Sigmoid colon (tissue), 7 donors: ENCODE data around the gene ADGRV1. TPM values are rescaled to one million over a fixed set of nuclear protein-coding genes. Genes with fewer than 3 reads are reported as not detected.

Experiments
- DNase-seq: peaks from one replicate; pipeline ENCODE4 v3.0.0-alpha.2; 2019
- H3K27ac ChIP-seq, 4 donors: fragments of 200-600 bp; sonication (generic); one replicate each; pipeline ENCODE4 v1.5.1; 2016 to 2019; ENCODE audit warnings: mild to moderate bottlenecking in 1 of 4
- H3K27me3 ChIP-seq, 3 donors: fragments of 200-600 bp; sonication (generic); one replicate each; pipeline ENCODE4 v1.5.1; 2019; ENCODE audit warnings: mild to moderate bottlenecking in 1 of 3
- H3K36me3 ChIP-seq, 4 donors: fragments of 200-600 bp; sonication (generic); one replicate each; pipeline ENCODE4 v1.5.1; 2016 to 2019
- H3K4me1 ChIP-seq, 4 donors: fragments of 200-600 bp; sonication (generic); one replicate each; pipeline ENCODE4 v1.5.1; 2017 to 2019
- H3K4me3 ChIP-seq, 4 donors: fragments of 200-600 bp; sonication (generic); one replicate each; pipeline ENCODE4 v1.5.1; 2017 to 2019; ENCODE audit warnings: mild to moderate bottlenecking in 2 of 4, moderate library complexity in 1 of 4
- H3K9me3 ChIP-seq, 4 donors: fragments of 200-600 bp in 3 of 4; sonication (generic) in 3 of 4; one replicate each; pipeline versions ENCODE4 v1.5.1 to v1.6.1; 2013 to 2019
- CTCF ChIP-seq, 4 experiments: fragments of 450-650 bp in 3 of 4; fragments of 200-600 bp in 1 of 4; IDR thresholded peaks; one replicate each; pipeline ENCODE4 v1.5.1; 2016 to 2019; ENCODE audit warnings: antibody characterized with exemption in 4 of 4, mild to moderate bottlenecking in 3 of 4, moderate library complexity in 2 of 4
- EP300 ChIP-seq, 4 donors: sonication (generic); formaldehyde crosslinking; IDR thresholded peaks; one replicate each; pipeline ENCODE4 v1.6.1; 2017; ENCODE audit warnings: antibody characterized with exemption in 4 of 4
- POLR2A ChIP-seq, 2 donors: fragments of 450-650 bp; IDR thresholded peaks; one replicate each; pipeline ENCODE4 v1.6.1; 2016; ENCODE audit warnings: antibody characterized with exemption in 2 of 2, mild to moderate bottlenecking in 2 of 2, moderate library complexity in 2 of 2
- POLR2AphosphoS5 ChIP-seq, 4 donors: sonication (generic); formaldehyde crosslinking; IDR thresholded peaks; one replicate each; pipeline ENCODE4 v1.6.1; 2017; ENCODE audit warnings: antibody characterized with exemption in 4 of 4
- WGBS, 2 donors: extraction: QIAGEN DNeasy Blood & Tissue Kit; methylation state at CpG; one replicate each; pipeline ENCODE4 v1.1.7; 2013; 5-methylcytosine and 5-hydroxymethylcytosine counted together
- intact Hi-C: fragments of 100-400 bp; cut with DNase I; formaldehyde crosslinking; loops from one replicate; pipeline ENCODE4 v1.15.1; 2023
- polyA plus RNA-seq, 3 donors: library from polyadenylated mRNA; stranded (reverse); fragments of 200-250 nt; gene quantifications; one replicate each; pipeline ENCODE4 v1.2.3, GENCODE V29; 2013
- total RNA-seq, 4 donors: library from RNA; depleted of rRNA; stranded (reverse); fragments of >200 nt; gene quantifications; one replicate each; pipeline ENCODE4 v1.1.0, GENCODE V29; 2016
- donor health status: healthy with polysubstance abuse.
- donor health status: Bipolar disorder and iron deficiency.
- donor health status: healthy.

The ADGRV1 gene
- total and polyA plus RNA-seq, 7 donors, result 0.54 to 2.1 (median 0.74) TPM; not detected in 1

- intact Hi-C loops, result no loop called here
- H3K27ac ChIP-seq, result peak overlapping the region; percentile 25 to 62 (median 35)
- no peak for DNase-seq
- H3K4me1 ChIP-seq, result peaks cover 0 to 32% (median 8%) of the 10 kb centered on the region in 4 donors
- no peaks in the 10 kb centered on the region for H3K36me3 ChIP-seq
- TF ChIP-seq EP300 (IDR thresholded peaks at IDR 0.05) (no peak), CTCF (IDR thresholded peaks at IDR 0.05) (no peak), POLR2AphosphoS5 (IDR thresholded peaks at IDR 0.05) (no peak), POLR2A (IDR thresholded peaks at IDR 0.05) (no peak)
- WGBS, 2 donors, result 17 to 56% methylated on average over 5 of the region's 5 CpGs
- H3K27me3 ChIP-seq, result no peaks in the 10 kb centered on the region
- no peaks in the 10 kb centered on the region for H3K9me3 ChIP-seq
- no peak overlapping the region for H3K4me3 ChIP-seq
Measured at GRCh38 chr5:91144491-91145332, 586.1 kb downstream of the ADGRV1 start.

GRCh38 chr5:91145333-91145620 is 586.7 kb downstream of the ADGRV1 start:
- Histone ChIP-seq H3K9me3 (no peaks in the 10 kb centered on the region), H3K27ac (peak overlapping the region; percentile 25 to 62 (median 35)), H3K4me1 (peaks cover 0 to 32% (median 9%) of the 10 kb centered on the region in 4 donors), H3K4me3 (no peak overlapping the region), H3K36me3 (no peaks in the 10 kb centered on the region), H3K27me3 (no peaks in the 10 kb centered on the region)
- no peak for DNase-seq
- WGBS, 2 donors, result 10 to 35% methylated on average over 2 of the region's 2 CpGs
- TF ChIP-seq POLR2A (IDR thresholded peaks at IDR 0.05) (no peak), POLR2AphosphoS5 (IDR thresholded peaks at IDR 0.05) (peak in 3 of 4 donors; percentile 19 to 53 (median 38))
- intact Hi-C loops, result no loop called here

- Histone ChIP-seq H3K27ac (peak overlapping the region in 2 of 4 donors; percentile 25 to 62), H3K4me1 (peaks cover 0 to 33% (median 12%) of the 10 kb centered on the region in 4 donors), H3K27me3 (no peaks in the 10 kb centered on the region), H3K9me3 (no peaks in the 10 kb centered on the region), H3K36me3 (no peaks in the 10 kb centered on the region), H3K4me3 (no peak overlapping the region)
- WGBS, 2 donors, result 26 to 59% methylated on average over 4 of the region's 4 CpGs
- no peak for DNase-seq
- intact Hi-C loops, result no loop called here
- TF ChIP-seq EP300 (IDR thresholded peaks at IDR 0.05) (no peak), POLR2AphosphoS5 (IDR thresholded peaks at IDR 0.05) (no peak), CTCF (IDR thresholded peaks at IDR 0.05) (no peak), POLR2A (IDR thresholded peaks at IDR 0.05) (no peak)
Measured at GRCh38 chr5:91146230-91146629, 587.6 kb downstream of the ADGRV1 start.

- H3K27ac ChIP-seq, result no peak overlapping the region
- no peak for TF ChIP-seq POLR2A (IDR thresholded peaks at IDR 0.05)
- no peak for TF ChIP-seq CTCF (IDR thresholded peaks at IDR 0.05)
- TF ChIP-seq EP300 (IDR thresholded peaks at IDR 0.05), result no peak
- TF ChIP-seq POLR2AphosphoS5 (IDR thresholded peaks at IDR 0.05), result no peak
- WGBS, 2 donors, result 93 to 97% methylated on average over 4 of the region's 4 CpGs
- no peak overlapping the region for H3K4me3 ChIP-seq
- H3K36me3 ChIP-seq, result no peaks in the 10 kb centered on the region
- H3K4me1 ChIP-seq, result peaks cover 0 to 37% (median 17%) of the 10 kb centered on the region in 4 donors
- intact Hi-C loops, result no loop called here
- DNase-seq, result no peak
- H3K9me3 ChIP-seq, result no peaks in the 10 kb centered on the region
- no peaks in the 10 kb centered on the region for H3K27me3 ChIP-seq
Measured at GRCh38 chr5:91146905-91147600, 588.5 kb downstream of the ADGRV1 start.

- peak overlapping the region in 1 of 4 donors; percentile 9 for H3K27ac ChIP-seq
- 67 to 80% methylated on average over 1 of the region's 1 CpG for WGBS, 2 donors
- no peaks in the 10 kb centered on the region for H3K9me3 ChIP-seq
- no peak for DNase-seq
- no peaks in the 10 kb centered on the region for H3K36me3 ChIP-seq
- intact Hi-C loops, result no loop called here
- peaks cover 0 to 24% (median 11%) of the 10 kb centered on the region in 4 donors for H3K4me1 ChIP-seq
- H3K4me3 ChIP-seq, result no peak overlapping the region
- TF ChIP-seq CTCF (IDR thresholded peaks at IDR 0.05), result no peak
- TF ChIP-seq POLR2AphosphoS5 (IDR thresholded peaks at IDR 0.05), result no peak
- TF ChIP-seq POLR2A (IDR thresholded peaks at IDR 0.05), result no peak
- no peak for TF ChIP-seq EP300 (IDR thresholded peaks at IDR 0.05)
- H3K27me3 ChIP-seq, result no peaks in the 10 kb centered on the region
Measured at GRCh38 chr5:91150234-91150633, 591.6 kb downstream of the ADGRV1 start.
